ENCODE measurements around the gene PDGFD.

PDGFD gene

DNA sequence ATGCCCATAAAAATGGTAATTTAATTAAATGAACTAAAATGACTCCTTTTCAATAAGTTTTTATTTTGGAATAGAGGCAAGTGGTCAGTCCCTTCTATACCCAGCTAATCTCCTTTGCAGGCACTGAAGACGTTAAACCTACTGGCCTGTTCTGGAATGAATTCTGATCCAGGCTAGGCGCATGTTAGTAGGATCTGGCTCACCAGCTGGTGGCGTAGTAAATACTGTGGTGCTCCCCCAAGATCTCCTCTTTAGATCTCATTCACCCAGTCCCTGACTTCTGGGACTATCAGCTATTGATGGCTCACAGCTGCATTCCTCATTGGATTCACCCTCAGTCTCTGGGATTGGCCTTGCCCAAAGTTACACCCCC lies 301.2 kb downstream of the PDGFD start:
- TF ChIP-seq, protein P1, sequence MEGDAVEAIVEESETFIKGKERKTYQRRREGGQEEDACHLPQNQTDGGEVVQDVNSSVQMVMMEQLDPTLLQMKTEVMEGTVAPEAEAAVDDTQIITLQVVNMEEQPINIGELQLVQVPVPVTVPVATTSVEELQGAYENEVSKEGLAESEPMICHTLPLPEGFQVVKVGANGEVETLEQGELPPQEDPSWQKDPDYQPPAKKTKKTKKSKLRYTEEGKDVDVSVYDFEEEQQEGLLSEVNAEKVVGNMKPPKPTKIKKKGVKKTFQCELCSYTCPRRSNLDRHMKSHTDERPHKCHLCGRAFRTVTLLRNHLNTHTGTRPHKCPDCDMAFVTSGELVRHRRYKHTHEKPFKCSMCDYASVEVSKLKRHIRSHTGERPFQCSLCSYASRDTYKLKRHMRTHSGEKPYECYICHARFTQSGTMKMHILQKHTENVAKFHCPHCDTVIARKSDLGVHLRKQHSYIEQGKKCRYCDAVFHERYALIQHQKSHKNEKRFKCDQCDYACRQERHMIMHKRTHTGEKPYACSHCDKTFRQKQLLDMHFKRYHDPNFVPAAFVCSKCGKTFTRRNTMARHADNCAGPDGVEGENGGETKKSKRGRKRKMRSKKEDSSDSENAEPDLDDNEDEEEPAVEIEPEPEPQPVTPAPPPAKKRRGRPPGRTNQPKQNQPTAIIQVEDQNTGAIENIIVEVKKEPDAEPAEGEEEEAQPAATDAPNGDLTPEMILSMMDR (IDR thresholded peaks at IDR 0.05) = no peak

DNA sequence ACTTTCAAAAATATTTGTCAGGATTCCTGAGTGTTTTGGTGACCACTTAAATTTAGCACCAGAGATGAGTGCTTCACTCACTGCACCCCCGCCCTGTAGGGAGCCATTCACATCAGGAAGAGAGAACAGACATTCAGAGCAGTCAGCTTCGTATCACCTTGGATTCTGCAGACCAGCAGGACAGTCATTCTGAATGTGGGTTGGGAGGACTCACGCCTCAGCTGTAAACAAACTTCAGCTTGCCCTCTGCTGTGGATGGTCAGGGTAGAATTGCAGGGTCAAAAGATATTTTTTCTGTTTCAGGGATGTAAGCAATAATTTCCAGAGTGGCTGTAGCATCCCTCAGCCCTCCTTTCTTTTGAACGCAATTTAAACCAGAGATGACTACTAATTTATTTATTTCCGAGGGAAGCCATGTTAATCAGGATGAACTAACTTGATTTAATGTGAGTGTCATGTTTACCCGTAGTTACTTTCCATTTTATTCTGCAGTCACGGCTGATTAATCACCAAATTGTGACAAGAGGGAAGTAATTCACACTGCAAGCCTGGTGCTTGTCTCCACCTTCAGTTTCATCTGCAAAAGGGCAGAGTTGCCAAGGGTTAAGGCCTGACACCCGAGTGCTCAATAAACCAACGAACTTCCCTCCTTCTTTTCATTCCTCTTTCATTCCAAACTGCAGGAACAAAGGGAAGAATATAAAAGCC lies 301.7 kb downstream of the PDGFD start:
- TF ChIP-seq, protein P1 (IDR thresholded peaks at IDR 0.05) = no peak
